HepG2 (cell line): ENCODE data around the gene BMF. TPM values are rescaled to one million over a fixed set of nuclear protein-coding genes. Genes with fewer than 3 reads are reported as not detected.

Source experiments
- ASH2L ChIP-seq: fragments of 300-600, 200-600 bp; sonication (generic); IDR thresholded peaks from 2 replicates; pipeline ENCODE4 v1.7.0; 2017; ENCODE audit warnings: low read depth, mild to moderate bottlenecking, moderate library complexity, mixed read lengths, low read length; ENCODE audit not compliant: insufficient read length
- CBX2 ChIP-seq, 2 experiments: fragments of 200-600 bp in 1 of 2; sonication (generic); formaldehyde crosslinking in 1 of 2; IDR thresholded peaks; 2 replicates each; pipeline versions ENCODE4 v1.7.0 to v1.8.1; 2018 to 2022; ENCODE audit warnings: low read depth in 2 of 2, low read length in 1 of 2, mild to moderate bottlenecking in 1 of 2, missing genetic modification reagents in 1 of 2
- CREB1 ChIP-seq, 2 experiments: fragments of 450-650 bp in 1 of 2; IDR thresholded peaks; 2 replicates each; pipeline ENCODE4 v1.6.1; 2016 to 2017; ENCODE audit warnings: control low read depth in 1 of 2, mild to moderate bottlenecking in 1 of 2, missing compliant biosample characterization in 1 of 2, missing genetic modification characterization in 1 of 2
- EP300 ChIP-seq, 3 experiments: sonication (generic) in 1 of 3; formaldehyde crosslinking in 1 of 3; IDR thresholded peaks; 2 replicates each; pipeline versions ENCODE4 v1.5.1 to v1.6.1; 2011 to 2020; ENCODE audit warnings: low read depth in 2 of 3, low read length in 2 of 3, borderline replicate concordance in 1 of 3, improper control_type of control experiment in 1 of 3, mild to moderate bottlenecking in 1 of 3, missing genetic modification reagents in 1 of 3, moderate library complexity in 1 of 3
- MAFK ChIP-seq, 2 experiments: IDR thresholded peaks in 1 of 2; conservative IDR thresholded peaks in 1 of 2; 2 replicates each; pipeline ENCODE4 v1.6.1; 2011; ENCODE audit warnings: improper control_type of control experiment in 2 of 2, low read length in 2 of 2
- NAIF1 ChIP-seq: sonication (generic); formaldehyde crosslinking; IDR thresholded peaks from 2 replicates; pipeline ENCODE4 v1.5.0; 2020; ENCODE audit warnings: mild to moderate bottlenecking, missing genetic modification reagents, borderline replicate concordance
- PITX1 ChIP-seq: sonication (generic); formaldehyde crosslinking; IDR thresholded peaks from 2 replicates; pipeline ENCODE4 v1.5.1; 2020; ENCODE audit warnings: mild to moderate bottlenecking, missing genetic modification reagents
- SAP130 ChIP-seq: IDR thresholded peaks from 2 replicates; pipeline ENCODE4 v1.6.1; 2016; ENCODE audit warnings: low read depth
- SMC3 ChIP-seq: IDR thresholded peaks from 2 replicates; pipeline ENCODE4 v1.6.1; 2011; ENCODE audit warnings: low read length, improper control_type of control experiment
- SOX6 ChIP-seq, 2 experiments: fragments of 450-650 bp in 1 of 2; sonication (generic) in 1 of 2; formaldehyde crosslinking in 1 of 2; IDR thresholded peaks; 2 replicates each; pipeline versions ENCODE4 v1.4.0 to v1.6.1; 2017 to 2020; ENCODE audit warnings: antibody characterized with exemption in 1 of 2, mild to moderate bottlenecking in 1 of 2, missing genetic modification reagents in 1 of 2
- SRY ChIP-seq: sonication (generic); formaldehyde crosslinking; IDR thresholded peaks from 2 replicates; pipeline ENCODE4 v1.8.0; 2022; ENCODE audit warnings: mild to moderate bottlenecking, missing genetic modification reagents
- STAG1 ChIP-seq: sonication (generic); formaldehyde crosslinking; IDR thresholded peaks from 2 replicates; pipeline ENCODE4 v1.4.0; 2020; ENCODE audit warnings: missing genetic modification reagents
- XRCC5 ChIP-seq: fragments of 200-400 bp; formaldehyde crosslinking; optimal IDR thresholded peaks from 2 replicates; pipeline ENCODE3; 2017; ENCODE audit warnings: mild to moderate bottlenecking, low read length
- YY1 ChIP-seq: IDR thresholded peaks from 2 replicates; pipeline ENCODE4 v1.6.1; 2011; ENCODE audit warnings: low read length, low read depth, moderate library complexity, mild to moderate bottlenecking; ENCODE audit not compliant: insufficient read depth, insufficient replicate concordance
- ZBTB33 ChIP-seq: sonication (generic); formaldehyde crosslinking; IDR thresholded peaks from 2 replicates; pipeline ENCODE4 v1.4.0; 2020; ENCODE audit warnings: missing genetic modification reagents
- ZBTB7B ChIP-seq: sonication (generic); formaldehyde crosslinking; IDR thresholded peaks from 2 replicates; pipeline ENCODE4 v1.4.0; 2020; ENCODE audit warnings: missing genetic modification reagents
- ZFAT ChIP-seq: sonication (generic); formaldehyde crosslinking; conservative IDR thresholded peaks from 2 replicates; pipeline ENCODE4 v1.8.1; 2023; ENCODE audit warnings: missing genetic modification reagents, inconsistent platforms
- ZNF430 ChIP-seq: sonication (generic); formaldehyde crosslinking; IDR thresholded peaks from 2 replicates; pipeline ENCODE4 v1.9.0; 2021; ENCODE audit warnings: mild to moderate bottlenecking, missing genetic modification reagents
- ZNF510 ChIP-seq: sonication (generic); formaldehyde crosslinking; IDR thresholded peaks from 2 replicates; pipeline ENCODE4 v1.4.0; 2020; ENCODE audit warnings: low read depth, mild to moderate bottlenecking, missing genetic modification reagents
- ZNF614 ChIP-seq: IDR thresholded peaks from 2 replicates; pipeline ENCODE4 v1.6.1; 2018; ENCODE audit warnings: missing biosample characterization, missing genetic modification reagents, inconsistent platforms, borderline replicate concordance
- ZNF687 ChIP-seq: sonication (generic); formaldehyde crosslinking; IDR thresholded peaks from 2 replicates; pipeline ENCODE4 v1.5.1; 2020; ENCODE audit warnings: mild to moderate bottlenecking, missing genetic modification reagents, moderate library complexity
- ZSCAN21 ChIP-seq: sonication (generic); formaldehyde crosslinking; IDR thresholded peaks from 2 replicates; pipeline ENCODE4 v1.8.0; 2022; ENCODE audit warnings: mild to moderate bottlenecking, missing genetic modification reagents, moderate library complexity, borderline replicate concordance
- polyA plus RNA-seq, 8 experiments: library from polyadenylated mRNA; depleted of rRNA in 3 of 8; stranded (reverse) in 7 of 8; unstranded in 1 of 8; fragments of >200 nt; fragmentation: Illumina TruSeq in 4 of 8; extraction: Trizol in 4 of 8; gene quantifications; 2 replicates each; pipeline versions ENCODE4 v1.2.1 to v1.2.3, GENCODE V29; 2011 to 2016; ENCODE audit warnings: low read depth in 4 of 8, missing spikeins in 1 of 8, mixed read lengths in 1 of 8; ENCODE audit not compliant: insufficient read depth in 1 of 8
- total RNA-seq, 5 experiments: library from RNA; depleted of rRNA; stranded (reverse); fragments of >200 nt; fragmentation: Illumina TruSeq; extraction: Trizol; gene quantifications; 2 replicates each; pipeline ENCODE4 v1.2.3, GENCODE V29; 2016; ENCODE audit warnings: low read depth in 1 of 5

Gene BMF
- total and polyA plus RNA-seq, 2 of the 13 experiments (the other 11 are each of a cell fraction or from before 2014, with no cell fraction given): 8.7 to 15.9 TPM

GRCh38 chr15:40104865-40105516 is 3.7 kb downstream of the BMF start (continued):
- no peak for TF ChIP-seq ZFAT (CRISPR knock-in tag)
- no peak for TF ChIP-seq YY1
- 0 out of 2 replicates have a peak, but pooled peaks have one; percentile 26 for TF ChIP-seq ZBTB7B
- TF ChIP-seq ASH2L: peak; percentile 43
- peak; percentile 75 for TF ChIP-seq ZNF687
- TF ChIP-seq ZBTB33: peak; percentile 38; the same call in 1 of the 2 replicates
- peak; percentile 55; the same call in 1 of the 2 replicates for TF ChIP-seq ZSCAN21 (CRISPR knock-in tag)
- TF ChIP-seq STAG1 (CRISPR knock-in tag): peak; percentile 55
- no peak for TF ChIP-seq MAFK (conservative IDR thresholded peaks at IDR 0.05 in 1 of 2, IDR thresholded peaks at IDR 0.05 in 1 of 2; ENCODE audit: low read length in 2 of 2)
- no peak for TF ChIP-seq CBX2 (IDR thresholded peaks at IDR 0.05; ENCODE audit: low read depth, low read length)
- no peak for TF ChIP-seq CBX2 (CRISPR knock-in tag; IDR thresholded peaks at IDR 0.05; ENCODE audit: low read depth)
- TF ChIP-seq SMC3: peak; percentile 34; the same call in 1 of the 2 replicates
- TF ChIP-seq ZNF614 (CRISPR knock-in tag): no peak; the same call in 1 of the 2 replicates
- no peak for TF ChIP-seq SOX6 (IDR thresholded peaks at IDR 0.05)
- 0 out of 2 replicates have a peak, but pooled peaks have one; percentile 26 for TF ChIP-seq SOX6 (CRISPR knock-in tag; IDR thresholded peaks at IDR 0.05)
- TF ChIP-seq SAP130 (CRISPR knock-in tag): 0 out of 2 replicates have a peak, but pooled peaks have one; percentile 28
- no peak for TF ChIP-seq NAIF1
- peak in 1 of 2 experiments; percentile 17; a peak in 1 of 4 replicates for TF ChIP-seq EP300 (IDR thresholded peaks at IDR 0.05; ENCODE audit: low read depth in 2 of 2, low read length in 2 of 2)
- TF ChIP-seq EP300 (CRISPR knock-in tag; IDR thresholded peaks at IDR 0.05; ENCODE audit: borderline replicate concordance): no peak
- 0 out of 2 replicates have a peak, but pooled peaks have one; percentile 56 for TF ChIP-seq ZNF430
- peak; percentile 75 for TF ChIP-seq XRCC5
- TF ChIP-seq PITX1 (CRISPR knock-in tag): peak; percentile 52; the same call in 1 of the 2 replicates
- TF ChIP-seq SRY (CRISPR knock-in tag): 0 out of 2 replicates have a peak, but pooled peaks have one; percentile 59
- TF ChIP-seq CREB1 (IDR thresholded peaks at IDR 0.05): no peak
- no peak for TF ChIP-seq CREB1 (CRISPR knock-in tag; IDR thresholded peaks at IDR 0.05)
- TF ChIP-seq ZNF510 (CRISPR knock-in tag): no peak
